Stimulated activated CD4-positive, alpha-beta T cell treated with anti-CD3 and anti-CD28 coated beads, Interleukin-12 subunit alpha, Interleukin-12 subunit beta, amount 100 ng/mL, for 48 hours (primary cell): ENCODE results near the gene NME1.

Experiments used
- DNase-seq, 3 donors: peaks; one replicate each; pipeline ENCODE4 v3.0.0-alpha.2; 2020; ENCODE audit warnings: low read depth in 2 of 3, low spot score in 1 of 3

NME1 gene

DNA sequence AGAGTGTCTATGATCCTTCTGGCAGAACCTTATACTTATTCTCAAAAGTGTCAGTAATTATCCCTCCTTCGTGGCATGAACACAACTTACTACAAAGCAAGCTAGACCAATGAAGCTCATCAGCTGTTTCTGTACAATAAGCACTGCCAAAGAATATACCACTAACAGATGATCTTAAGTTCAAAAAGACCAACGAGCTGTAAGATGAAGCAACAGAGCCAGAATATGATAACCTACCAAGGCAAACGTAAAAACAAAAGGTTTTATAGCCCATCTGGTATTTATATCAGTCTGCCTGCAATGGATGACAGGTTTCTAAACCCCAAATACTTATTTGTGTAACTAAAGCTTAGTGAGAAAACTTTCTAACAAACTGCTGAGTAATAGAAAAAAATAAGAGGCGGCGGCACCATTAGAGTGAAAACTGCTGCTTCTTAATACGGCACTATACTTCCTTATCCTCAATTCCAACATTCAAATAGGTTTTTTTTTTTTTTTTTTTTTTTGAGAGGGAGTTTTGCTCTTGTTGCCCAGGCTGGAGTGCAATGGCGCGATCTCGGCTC is 35.0 kb downstream of the NME1 start:
- DNase-seq = no peak

DNA sequence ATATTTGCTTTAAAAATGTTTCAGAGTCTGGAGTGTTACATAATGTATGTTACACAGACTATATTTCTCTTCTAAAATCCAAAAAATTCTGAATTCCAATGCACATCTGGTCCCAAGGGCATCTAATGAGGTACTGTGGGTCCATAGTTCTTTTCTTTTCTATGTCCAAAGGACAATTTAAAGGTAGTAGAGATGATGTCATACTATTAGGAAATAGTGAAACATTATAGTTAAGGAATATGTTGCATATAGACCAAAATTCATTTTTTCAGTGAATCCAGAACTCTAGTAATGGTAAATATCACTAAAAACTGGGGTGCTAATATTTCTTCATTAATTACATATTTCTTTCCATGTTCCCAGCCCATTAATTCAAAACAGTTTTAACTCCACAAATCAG is 35.8 kb downstream of the NME1 start:
- DNase-seq = no peak

DNA sequence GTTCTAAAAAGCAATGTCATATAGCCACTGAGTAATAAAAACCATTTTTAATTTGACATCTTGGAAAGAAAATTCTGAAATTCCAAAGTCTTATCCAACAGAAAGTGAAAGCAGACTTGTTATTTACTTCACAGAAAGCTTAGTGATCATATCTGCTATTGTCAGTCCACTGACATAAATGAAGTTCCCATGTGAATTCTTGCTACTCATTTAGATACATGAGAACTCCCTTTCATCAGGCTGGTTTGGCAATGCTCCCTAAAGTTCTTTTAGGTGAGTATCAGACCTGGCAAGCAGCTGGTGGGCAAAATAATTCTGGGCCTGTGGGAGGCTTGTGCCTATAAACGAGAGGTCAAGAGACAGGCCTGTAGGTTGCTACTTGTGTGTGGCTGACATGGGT is 36.3 kb downstream of the NME1 start:
- DNase-seq = no peak

- no peak for DNase-seq
Observed at GRCh38 chr17:51191895-51192294, 38.5 kb downstream of the NME1 start.

- no peak for DNase-seq
Observed at GRCh38 chr17:51197754-51198153, 44.4 kb downstream of the NME1 start.

DNA sequence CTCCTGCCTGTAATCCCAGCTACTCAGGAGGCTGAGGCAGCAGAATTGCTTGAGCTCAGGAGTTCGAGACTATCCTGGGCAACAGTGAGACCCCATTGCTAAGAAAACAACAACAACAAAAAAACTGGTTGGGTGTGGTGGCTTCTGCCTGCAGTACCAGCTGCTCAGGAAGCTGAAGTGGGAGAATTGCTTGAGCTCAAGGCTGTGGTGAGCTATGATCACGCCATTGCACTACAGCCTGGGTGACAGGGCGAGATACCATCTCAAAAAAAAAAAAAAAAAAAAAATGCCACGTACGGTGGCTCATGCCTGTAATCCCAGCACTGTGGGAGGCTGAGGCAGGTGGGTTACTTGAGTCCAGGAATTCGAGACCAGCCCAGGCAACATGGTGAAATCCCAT is 46.9 kb downstream of the NME1 start:
- DNase-seq = no peak

- DNase-seq = no peak
Observed at GRCh38 chr17:51200846-51201245, 47.5 kb downstream of the NME1 start.

DNA sequence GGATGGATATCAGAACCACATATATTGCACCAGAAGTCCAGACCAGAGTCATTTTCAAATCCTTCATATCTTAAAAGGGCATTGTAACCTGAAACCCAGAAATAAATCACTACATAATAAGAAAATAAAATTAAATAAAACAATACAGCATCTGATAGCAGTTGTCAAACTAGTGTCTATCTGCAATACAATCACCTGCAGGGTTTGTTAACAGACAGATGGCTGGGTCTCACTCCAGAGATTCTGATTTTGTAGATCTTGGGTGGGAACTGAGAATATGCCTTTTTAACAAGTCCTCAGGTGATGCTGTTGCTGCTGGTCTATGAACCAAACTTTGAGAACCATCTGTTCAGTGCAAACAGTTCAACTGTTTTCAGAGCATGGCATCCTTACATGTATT is 50.5 kb downstream of the NME1 start:
- no peak for DNase-seq
